SK-N-SH (cell line): ENCODE data around the gene MYL5. TPM values are rescaled to one million over a fixed set of nuclear protein-coding genes. Genes with fewer than 3 reads are reported as not detected.

Source experiments
- CTCF ChIA-PET: fragments of 300-600, 350-600 bp; formaldehyde crosslinking; extraction: SDS; loops from one replicate; lab custom pipeline; 2021; lab: Yijun Ruan, JAX
- POLR2A ChIA-PET: fragments of 350-600 bp; sonication (Branson Sonifier 250); formaldehyde crosslinking; extraction: SDS; loops from one replicate; lab custom pipeline; 2020; ENCODE audit warnings: antibody characterized with exemption, inconsistent platforms; lab: Yijun Ruan, JAX
- DNase-seq: peaks from one replicate; pipeline ENCODE4 v3.0.0; 2012
- H2AFZ ChIP-seq: fragments of 200-600 bp; sonication (generic); 2 replicates; pipeline ENCODE4 v1.8.1; 2016; ENCODE audit warnings: antibody characterized with exemption, mild to moderate bottlenecking, low read depth
- H3F3A ChIP-seq: fragments of 200-600 bp; sonication (generic); replicated peaks from 2 replicates; pipeline ENCODE3; 2016; ENCODE audit warnings: antibody characterized with exemption, mild to moderate bottlenecking; ENCODE audit not compliant: insufficient read depth
- H3K27ac ChIP-seq, 2 experiments: fragments of 200-500 bp in 1 of 2; fragments of 200-600 bp in 1 of 2; sonication (Bioruptor generic) in 1 of 2; sonication (generic), shearing (Covaris generic) in 1 of 2; 2 replicates each; pipeline versions ENCODE4 v1.5.1 to v1.6.1; 2014 to 2016; ENCODE audit warnings: low read depth in 2 of 2, inconsistent platforms in 1 of 2, low read length in 1 of 2, mild to moderate bottlenecking in 1 of 2, mixed read lengths in 1 of 2
- H3K27me3 ChIP-seq: fragments of 200-600 bp; sonication (generic), shearing (Covaris generic); 2 replicates; pipeline ENCODE4 v1.6.1; 2016; ENCODE audit warnings: mixed run types; ENCODE audit not compliant: insufficient read depth
- H3K36me3 ChIP-seq, 2 experiments: fragments of 200-500 bp in 1 of 2; fragments of 200-600 bp in 1 of 2; sonication (Bioruptor generic) in 1 of 2; sonication (generic) in 1 of 2; replicated peaks in 1 of 2; 2 replicates each; pipeline versions ENCODE3 to v1.5.1; 2014 to 2016; ENCODE audit warnings: low read length in 1 of 2, mild to moderate bottlenecking in 1 of 2; ENCODE audit not compliant: insufficient read depth in 2 of 2, control insufficient read depth in 1 of 2
- H3K4me1 ChIP-seq, 2 experiments: fragments of 200-500 bp in 1 of 2; fragments of 200-600 bp in 1 of 2; sonication (Bioruptor generic) in 1 of 2; sonication (generic), shearing (Covaris generic) in 1 of 2; 2 replicates each; pipeline versions ENCODE4 v1.5.1 to v1.6.1; 2014 to 2016; ENCODE audit warnings: low read depth in 1 of 2, low read length in 1 of 2, mixed run types in 1 of 2; ENCODE audit not compliant: insufficient read depth in 2 of 2, control insufficient read depth in 1 of 2
- H3K4me2 ChIP-seq: fragments of 200-600 bp; sonication (generic), shearing (Covaris generic); 2 replicates; pipeline ENCODE4 v1.6.1; 2017; ENCODE audit warnings: mixed run types
- H3K4me3 ChIP-seq, 2 experiments: fragments of 200-500 bp in 1 of 2; fragments of 200-600 bp in 1 of 2; sonication (Bioruptor generic) in 1 of 2; sonication (generic), shearing (Covaris generic) in 1 of 2; 2 replicates each; pipeline versions ENCODE4 v1.5.1 to v1.8.1; 2014 to 2016; ENCODE audit warnings: low read depth in 2 of 2, inconsistent platforms in 1 of 2, low read length in 1 of 2, mild to moderate bottlenecking in 1 of 2, mixed read lengths in 1 of 2, moderate library complexity in 1 of 2
- H3K79me2 ChIP-seq: fragments of 200-600 bp; sonication (generic); 2 replicates; pipeline ENCODE4 v1.8.1; 2017; ENCODE audit warnings: mild to moderate bottlenecking; ENCODE audit not compliant: insufficient read depth
- H3K9ac ChIP-seq: fragments of 200-600 bp; sonication (generic); 2 replicates; pipeline ENCODE4 v1.6.1; 2017; ENCODE audit warnings: mixed run types
- H3K9me2 ChIP-seq: fragments of 200-600 bp; sonication (generic); 2 replicates; pipeline ENCODE4 v1.6.1; 2017; ENCODE audit warnings: mixed run types
- H3K9me3 ChIP-seq: fragments of 200-600 bp; sonication (generic); 2 replicates; pipeline ENCODE4 v1.6.1; 2017; ENCODE audit warnings: mixed run types, mild to moderate bottlenecking, moderate library complexity
- H4K20me1 ChIP-seq: fragments of 200-600 bp; sonication (generic); 2 replicates; pipeline ENCODE4 v1.6.1; 2017; ENCODE audit warnings: mild to moderate bottlenecking, mixed run types; ENCODE audit not compliant: insufficient read depth
- CHD2 ChIP-seq: fragments of 150-350 bp; IDR thresholded peaks from 2 replicates; pipeline ENCODE4 v1.6.1; 2018; ENCODE audit warnings: low read length; ENCODE audit not compliant: partially characterized antibody
- EP300 ChIP-seq, 2 experiments: IDR thresholded peaks; 2 replicates each; pipeline versions ENCODE4 v1.4.0 to v1.6.1; 2012; ENCODE audit warnings: borderline replicate concordance in 1 of 2, low read depth in 1 of 2, low read length in 1 of 2
- EZH2phosphoT487 ChIP-seq: fragments of 200-600 bp; sonication (generic); IDR thresholded peaks from 2 replicates; pipeline ENCODE4 v1.6.1; 2017; ENCODE audit warnings: low read depth, mixed run types, mild to moderate bottlenecking, antibody characterized with exemption, moderate library complexity, borderline replicate concordance
- FOSL2 ChIP-seq: IDR thresholded peaks from 2 replicates; pipeline ENCODE4 v1.4.0; 2012; ENCODE audit warnings: low read depth, mild to moderate bottlenecking, moderate library complexity, borderline replicate concordance
- FOXJ3 ChIP-seq: sonication (generic); formaldehyde crosslinking; IDR thresholded peaks from 2 replicates; pipeline ENCODE4 v1.5.1; 2020; ENCODE audit warnings: mild to moderate bottlenecking, missing genetic modification reagents
- GATA2 ChIP-seq: sonication (generic); formaldehyde crosslinking; IDR thresholded peaks from 2 replicates; pipeline ENCODE4 v1.5.0; 2020; ENCODE audit warnings: mild to moderate bottlenecking, missing genetic modification reagents
- NFIC ChIP-seq: IDR thresholded peaks from 2 replicates; pipeline ENCODE4 v1.4.0; 2012; ENCODE audit warnings: borderline replicate concordance
- NRF1 ChIP-seq: IDR thresholded peaks from 2 replicates; pipeline ENCODE4 v1.6.1; 2012; ENCODE audit warnings: low read depth, mild to moderate bottlenecking, low read length
- PBX3 ChIP-seq: IDR thresholded peaks from 2 replicates; pipeline ENCODE4; 2012
- POLR2AphosphoS5 ChIP-seq: IDR thresholded peaks from 2 replicates; pipeline ENCODE4 v1.6.1; 2012; ENCODE audit warnings: low read depth, low read length
- RAD21 ChIP-seq: IDR thresholded peaks from 2 replicates; pipeline ENCODE4 v1.6.1; 2012; ENCODE audit warnings: mild to moderate bottlenecking, low read length
- RFX5 ChIP-seq: IDR thresholded peaks from 2 replicates; pipeline ENCODE4 v1.6.1; 2012; ENCODE audit warnings: mild to moderate bottlenecking, improper control_type of control experiment, low read length
- TAF1 ChIP-seq: IDR thresholded peaks from 2 replicates; pipeline ENCODE4 v1.6.1; 2012; ENCODE audit warnings: low read depth, mild to moderate bottlenecking, low read length, moderate library complexity, borderline replicate concordance
- TCF12 ChIP-seq: IDR thresholded peaks from 2 replicates; pipeline ENCODE4 v1.4.0; 2012
- WGBS: methylation state at CpG from one replicate; pipeline ENCODE4 v1.1.6; 2017; ENCODE audit warnings: low lambda C conversion rate; 5-methylcytosine and 5-hydroxymethylcytosine counted together
- polyA plus RNA-seq, 3 experiments: library from polyadenylated mRNA; depleted of rRNA; stranded (reverse); fragments of >200 nt; gene quantifications; 2 replicates each; pipeline ENCODE4 v1.2.3, GENCODE V29; 2012
- TF ChIP-seq, protein P1 (sequence below): fragments of 200-600 bp; sonication (generic); IDR thresholded peaks from 2 replicates; pipeline ENCODE4 v1.6.1; 2017; ENCODE audit warnings: antibody characterized with exemption, mild to moderate bottlenecking, moderate library complexity
- TF ChIP-seq, protein P2 (sequence below): IDR thresholded peaks from 2 replicates; pipeline ENCODE4 v1.4.0; 2012; ENCODE audit warnings: low read depth, borderline replicate concordance

MYL5 gene
- polyA plus RNA-seq, 1 of the 3 experiments (the other 2 are of a cell fraction) = 46.9 TPM

GRCh38 chr4:661231-661630 lies 13.1 kb upstream of the MYL5 start:
- no peak for DNase-seq
- no peaks in the 10 kb centered on the region for H3K9me3 ChIP-seq
- H3F3A ChIP-seq = no peaks in the 10 kb centered on the region
- peaks cover 0 to 33% of the 10 kb centered on the region in 2 experiments; a peak in 1 of 4 replicates for H3K4me1 ChIP-seq
- no peaks in the 10 kb centered on the region for H3K79me2 ChIP-seq
- no peak overlapping the region for H3K9ac ChIP-seq
- no peak overlapping the region for H2AFZ ChIP-seq
- ChIA-PET CTCF (no interaction called here), POLR2A (no interaction called here)
- WGBS = 33% methylated on average over 1 of the region's 3 CpGs
- no peaks in the 10 kb centered on the region for H3K36me3 ChIP-seq
- H3K4me3 ChIP-seq = no peak overlapping the region
- no peak for TF ChIP-seq FOXJ3
- TF ChIP-seq, protein P1, sequence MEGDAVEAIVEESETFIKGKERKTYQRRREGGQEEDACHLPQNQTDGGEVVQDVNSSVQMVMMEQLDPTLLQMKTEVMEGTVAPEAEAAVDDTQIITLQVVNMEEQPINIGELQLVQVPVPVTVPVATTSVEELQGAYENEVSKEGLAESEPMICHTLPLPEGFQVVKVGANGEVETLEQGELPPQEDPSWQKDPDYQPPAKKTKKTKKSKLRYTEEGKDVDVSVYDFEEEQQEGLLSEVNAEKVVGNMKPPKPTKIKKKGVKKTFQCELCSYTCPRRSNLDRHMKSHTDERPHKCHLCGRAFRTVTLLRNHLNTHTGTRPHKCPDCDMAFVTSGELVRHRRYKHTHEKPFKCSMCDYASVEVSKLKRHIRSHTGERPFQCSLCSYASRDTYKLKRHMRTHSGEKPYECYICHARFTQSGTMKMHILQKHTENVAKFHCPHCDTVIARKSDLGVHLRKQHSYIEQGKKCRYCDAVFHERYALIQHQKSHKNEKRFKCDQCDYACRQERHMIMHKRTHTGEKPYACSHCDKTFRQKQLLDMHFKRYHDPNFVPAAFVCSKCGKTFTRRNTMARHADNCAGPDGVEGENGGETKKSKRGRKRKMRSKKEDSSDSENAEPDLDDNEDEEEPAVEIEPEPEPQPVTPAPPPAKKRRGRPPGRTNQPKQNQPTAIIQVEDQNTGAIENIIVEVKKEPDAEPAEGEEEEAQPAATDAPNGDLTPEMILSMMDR = no peak
- TF ChIP-seq, protein P2, sequence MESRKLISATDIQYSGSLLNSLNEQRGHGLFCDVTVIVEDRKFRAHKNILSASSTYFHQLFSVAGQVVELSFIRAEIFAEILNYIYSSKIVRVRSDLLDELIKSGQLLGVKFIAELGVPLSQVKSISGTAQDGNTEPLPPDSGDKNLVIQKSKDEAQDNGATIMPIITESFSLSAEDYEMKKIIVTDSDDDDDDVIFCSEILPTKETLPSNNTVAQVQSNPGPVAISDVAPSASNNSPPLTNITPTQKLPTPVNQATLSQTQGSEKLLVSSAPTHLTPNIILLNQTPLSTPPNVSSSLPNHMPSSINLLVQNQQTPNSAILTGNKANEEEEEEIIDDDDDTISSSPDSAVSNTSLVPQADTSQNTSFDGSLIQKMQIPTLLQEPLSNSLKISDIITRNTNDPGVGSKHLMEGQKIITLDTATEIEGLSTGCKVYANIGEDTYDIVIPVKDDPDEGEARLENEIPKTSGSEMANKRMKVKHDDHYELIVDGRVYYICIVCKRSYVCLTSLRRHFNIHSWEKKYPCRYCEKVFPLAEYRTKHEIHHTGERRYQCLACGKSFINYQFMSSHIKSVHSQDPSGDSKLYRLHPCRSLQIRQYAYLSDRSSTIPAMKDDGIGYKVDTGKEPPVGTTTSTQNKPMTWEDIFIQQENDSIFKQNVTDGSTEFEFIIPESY = no peak
- TF ChIP-seq CHD2 = no peak
- TF ChIP-seq NRF1 = no peak
- H3K27me3 ChIP-seq = no peaks in the 10 kb centered on the region
- no peak overlapping the region for H3K27ac ChIP-seq
- no peaks in the 10 kb centered on the region for H4K20me1 ChIP-seq
- H3K9me2 ChIP-seq = no peaks in the 10 kb centered on the region
- H3K4me2 ChIP-seq = no peak overlapping the region

- no peak overlapping the region for H2AFZ ChIP-seq
- no peaks in the 10 kb centered on the region for H3K36me3 ChIP-seq
- H3K4me3 ChIP-seq = no peak overlapping the region
- no peaks in the 10 kb centered on the region for H3K9me3 ChIP-seq
- H4K20me1 ChIP-seq = no peaks in the 10 kb centered on the region
- no peaks in the 10 kb centered on the region for H3K27me3 ChIP-seq
- H3K9ac ChIP-seq = no peak overlapping the region
- H3K27ac ChIP-seq = no peak overlapping the region
- no peaks in the 10 kb centered on the region for H3K9me2 ChIP-seq
- peaks cover 0 to 26% of the 10 kb centered on the region in 2 experiments; a peak in 1 of 4 replicates for H3K4me1 ChIP-seq
- H3K79me2 ChIP-seq = no peaks in the 10 kb centered on the region
- no peaks in the 10 kb centered on the region for H3F3A ChIP-seq
- no peak overlapping the region for H3K4me2 ChIP-seq
- CTCF ChIA-PET = interaction anchor here (1.1 kb wide), 1 partner anchor 9 kb away, joined by 3 read pairs; no protein-coding TSS in a partner anchor
- DNase-seq = no peak
- WGBS = 79% methylated on average over 17 of the region's 42 CpGs
- TF ChIP-seq NFIC (no peak), RFX5 (no peak), POLR2AphosphoS5 (no peak), PBX3 (no peak), RAD21 (no peak), EZH2phosphoT487 (no peak), EP300 (IDR thresholded peaks at IDR 0.05; ENCODE audit: borderline replicate concordance in 1 of 2, low read depth in 1 of 2, low read length in 1 of 2) (no peak), FOSL2 (no peak), TAF1 (no peak), GATA2 (CRISPR knock-in tag) (no peak), TCF12 (no peak), FOXJ3 (no peak)
- TF ChIP-seq, protein P1 = no peak
- TF ChIP-seq, protein P2 = no peak
- TF ChIP-seq, all 33 proteins: peak for 0
- POLR2A ChIA-PET = no interaction called here
Observed at GRCh38 chr4:661881-662761, 12.2 kb upstream of the MYL5 start.
